Lung (tissue), 12 donors: ENCODE results near the gene SCD5. TPM values are rescaled to one million over a fixed set of nuclear protein-coding genes. Genes with fewer than 3 reads are reported as not detected.

Experiments
- ATAC-seq: fragments of 200-7000 bp; cut with Tn5 transposase; one replicate; pipeline ENCODE4 v1.9.1; 2020; ENCODE audit warnings: moderate number of reproducible peaks; ENCODE audit not compliant: insufficient read depth, low FRiP score
- DNase-seq, 3 donors: peaks; one replicate each; pipeline ENCODE4 v3.0.0-alpha.2; 2013 to 2017
- H3K27ac ChIP-seq, 2 donors: one replicate each; pipeline ENCODE4 v1.5.1; 2013; ENCODE audit warnings: mild to moderate bottlenecking in 2 of 2, moderate library complexity in 2 of 2, control low read depth in 1 of 2, inconsistent platforms in 1 of 2, low read depth in 1 of 2, low read length in 1 of 2
- H3K27me3 ChIP-seq, 3 donors: one replicate each; pipeline ENCODE4 v1.5.1; 2013; ENCODE audit warnings: low read length in 2 of 3; ENCODE audit not compliant: control insufficient read depth in 3 of 3, insufficient read depth in 3 of 3
- H3K36me3 ChIP-seq, 4 donors: one replicate each; pipeline ENCODE4 v1.5.1; 2013; ENCODE audit warnings: low read length in 4 of 4, mild to moderate bottlenecking in 1 of 4, moderate library complexity in 1 of 4; ENCODE audit not compliant: control insufficient read depth in 4 of 4, insufficient read depth in 4 of 4
- H3K4me1 ChIP-seq, 5 donors: one replicate each; pipeline ENCODE4 v1.5.1; 2013; ENCODE audit warnings: low read length in 5 of 5, mild to moderate bottlenecking in 2 of 5, moderate library complexity in 1 of 5; ENCODE audit not compliant: control insufficient read depth in 5 of 5, insufficient read depth in 5 of 5
- H3K4me3 ChIP-seq: one replicate; pipeline ENCODE4 v1.5.1; 2013; ENCODE audit warnings: mild to moderate bottlenecking, control low read depth, moderate library complexity
- H3K9ac ChIP-seq, 2 donors: one replicate each; pipeline ENCODE4 v1.5.1; 2013; ENCODE audit warnings: low read length in 2 of 2, control low read depth in 1 of 2; ENCODE audit not compliant: insufficient read depth in 1 of 2
- H3K9me3 ChIP-seq, 4 donors: one replicate each; pipeline ENCODE4 v1.5.1; 2013; ENCODE audit warnings: low read length in 3 of 4, mild to moderate bottlenecking in 1 of 4, moderate library complexity in 1 of 4; ENCODE audit not compliant: control insufficient read depth in 4 of 4, insufficient read depth in 3 of 4
- CTCF ChIP-seq: IDR thresholded peaks from 2 replicates; pipeline ENCODE4 v1.5.1; 2012; ENCODE audit warnings: mild to moderate bottlenecking; ENCODE audit errors: control extremely low read depth, extremely low read depth
- WGBS, 2 donors: extraction: QIAGEN DNeasy Blood & Tissue Kit; methylation state at CpG; one replicate each; pipeline ENCODE4 v1.1.7; 2013; 5-methylcytosine and 5-hydroxymethylcytosine counted together
- polyA plus RNA-seq, 2 donors: library from polyadenylated mRNA; stranded (reverse); fragments of 200-250 nt; gene quantifications; one replicate each; pipeline ENCODE4 v1.2.1, GENCODE V29; 2013
- total RNA-seq, 2 donors: library from RNA; depleted of rRNA in 1 of 2; stranded (reverse); fragments of >200 nt in 1 of 2; gene quantifications; one replicate each; pipeline ENCODE4 v1.2.1, GENCODE V29; 2014 to 2021
- donor health status: control.
- donor health status: control.
- donor health status: Bipolar disorder and iron deficiency.
- donor health status: healthy.
- donor health status: DM: yes; HTN: yes; CAD: no.

SCD5 gene
- total and polyA plus RNA-seq, 4 donors = 5.0 to 22.6 (median 13.8) TPM

- Histone ChIP-seq H3K9ac (peak overlapping the region in 1 of 2 donors; percentile 57), H3K36me3 (no peaks in the 10 kb centered on the region), H3K27me3 (no peaks in the 10 kb centered on the region), H3K4me3 (no peak overlapping the region), H3K4me1 (peaks cover 0 to 16% (median 6%) of the 10 kb centered on the region in 5 donors), H3K9me3 (no peaks in the 10 kb centered on the region), H3K27ac (no peak overlapping the region)
- TF ChIP-seq CTCF = no peak
- DNase-seq = no peak
- ATAC-seq = no peak
- 91 to 92% methylated on average over 4 of the region's 4 CpGs for WGBS, 2 donors
Measured at GRCh38 chr4:82753238-82753637, 45.4 kb downstream of the SCD5 start.

GRCh38 chr4:82748810-82749470 is 49.7 kb downstream of the SCD5 start:
- Histone ChIP-seq H3K27me3 (no peaks in the 10 kb centered on the region), H3K4me1 (peaks cover 0 to 25% (median 5%) of the 10 kb centered on the region in 5 donors), H3K27ac (no peak overlapping the region), H3K36me3 (no peaks in the 10 kb centered on the region), H3K4me3 (no peak overlapping the region), H3K9ac (no peak overlapping the region), H3K9me3 (no peaks in the 10 kb centered on the region)
- DNase-seq (no peak), ATAC-seq (no peak)
- WGBS, 2 donors = 82 to 90% methylated on average over 6 of the region's 6 CpGs
- TF ChIP-seq CTCF = no peak

GRCh38 chr4:82747686-82748575 is 50.7 kb downstream of the SCD5 start:
- ATAC-seq (no peak), DNase-seq (peak; percentile 24 to 38 (median 33))
- WGBS, 2 donors = 80 to 86% methylated on average over 6 of the region's 6 CpGs
- no peak for TF ChIP-seq CTCF
- no peaks in the 10 kb centered on the region for H3K9me3 ChIP-seq
- no peaks in the 10 kb centered on the region for H3K36me3 ChIP-seq
- H3K9ac ChIP-seq = no peak overlapping the region
- H3K4me3 ChIP-seq = no peak overlapping the region
- H3K27me3 ChIP-seq = no peaks in the 10 kb centered on the region
- no peak overlapping the region for H3K27ac ChIP-seq
- peaks cover 0 to 15% (median 1%) of the 10 kb centered on the region in 5 donors for H3K4me1 ChIP-seq
